Islet precursor cell (in vitro differentiated cells): ENCODE data around the gene CFAP44.
"Not testable (repeated sequence)": the region's sequence is repeated elsewhere in the genome, so short reads cannot be mapped to it uniquely, and the experiment has no call there.

Experiments
- DNase-seq: peaks from one replicate; pipeline ENCODE4 v3.0.0-alpha.2; 2018

Gene CFAP44, protein sequence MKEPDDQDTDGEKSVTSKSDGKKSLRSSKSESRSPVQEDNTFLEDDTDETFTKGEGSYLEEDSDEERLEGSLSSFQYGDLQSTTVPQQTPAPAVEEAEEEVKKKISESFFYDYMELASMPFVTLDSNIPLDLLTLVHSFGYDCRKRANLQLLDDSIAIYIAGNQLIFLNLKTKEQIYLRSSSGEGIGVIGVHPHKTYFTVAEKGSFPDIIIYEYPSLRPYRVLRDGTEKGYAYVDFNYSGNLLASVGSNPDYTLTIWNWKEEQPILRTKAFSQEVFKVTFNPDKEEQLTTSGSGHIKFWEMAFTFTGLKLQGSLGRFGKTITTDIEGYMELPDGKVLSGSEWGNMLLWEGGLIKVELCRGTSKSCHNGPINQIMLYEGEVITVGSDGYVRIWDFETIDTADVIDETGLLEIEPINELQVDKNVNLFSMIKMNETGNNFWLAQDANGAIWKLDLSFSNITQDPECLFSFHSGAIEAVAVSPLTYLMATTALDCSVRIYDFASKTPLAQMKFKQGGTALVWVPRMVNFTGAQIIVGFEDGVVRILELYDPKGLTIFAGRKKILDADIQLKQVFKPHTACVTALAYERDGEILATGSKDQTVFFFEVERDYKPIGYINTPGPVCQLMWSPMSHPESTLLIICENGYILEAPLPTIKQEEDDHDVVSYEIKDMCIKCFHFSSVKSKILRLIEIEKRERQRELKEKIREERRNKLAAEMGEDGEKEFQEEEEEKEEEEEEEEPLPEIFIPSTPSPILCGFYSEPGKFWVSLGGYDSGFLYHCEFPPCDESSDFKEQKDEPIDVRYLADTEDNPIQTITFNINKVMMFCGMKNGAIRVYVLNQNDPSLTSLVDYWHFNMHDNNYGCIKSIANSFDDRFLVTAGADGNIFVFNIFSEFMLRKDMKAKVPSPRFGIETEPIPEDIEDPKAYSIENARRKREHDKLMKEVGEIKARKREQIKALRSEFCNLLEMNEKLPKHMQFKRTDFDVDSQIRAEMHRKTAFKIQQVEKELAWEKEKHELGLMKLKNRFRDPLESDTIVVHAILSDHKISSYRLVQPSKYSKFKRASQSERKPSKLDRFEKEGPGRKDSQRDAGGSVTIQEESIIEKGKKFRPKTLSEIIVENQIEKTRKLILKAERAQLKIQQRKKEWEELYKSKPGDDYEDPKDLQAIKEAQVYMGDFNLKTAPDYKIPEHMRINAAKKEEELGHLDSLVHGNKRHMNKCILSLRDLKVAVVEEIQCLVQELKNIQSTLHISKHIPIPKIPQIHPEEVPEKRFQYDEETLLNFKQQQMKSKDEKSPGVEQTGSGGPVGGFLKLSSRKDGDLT (N-terminal part only)

DNA sequence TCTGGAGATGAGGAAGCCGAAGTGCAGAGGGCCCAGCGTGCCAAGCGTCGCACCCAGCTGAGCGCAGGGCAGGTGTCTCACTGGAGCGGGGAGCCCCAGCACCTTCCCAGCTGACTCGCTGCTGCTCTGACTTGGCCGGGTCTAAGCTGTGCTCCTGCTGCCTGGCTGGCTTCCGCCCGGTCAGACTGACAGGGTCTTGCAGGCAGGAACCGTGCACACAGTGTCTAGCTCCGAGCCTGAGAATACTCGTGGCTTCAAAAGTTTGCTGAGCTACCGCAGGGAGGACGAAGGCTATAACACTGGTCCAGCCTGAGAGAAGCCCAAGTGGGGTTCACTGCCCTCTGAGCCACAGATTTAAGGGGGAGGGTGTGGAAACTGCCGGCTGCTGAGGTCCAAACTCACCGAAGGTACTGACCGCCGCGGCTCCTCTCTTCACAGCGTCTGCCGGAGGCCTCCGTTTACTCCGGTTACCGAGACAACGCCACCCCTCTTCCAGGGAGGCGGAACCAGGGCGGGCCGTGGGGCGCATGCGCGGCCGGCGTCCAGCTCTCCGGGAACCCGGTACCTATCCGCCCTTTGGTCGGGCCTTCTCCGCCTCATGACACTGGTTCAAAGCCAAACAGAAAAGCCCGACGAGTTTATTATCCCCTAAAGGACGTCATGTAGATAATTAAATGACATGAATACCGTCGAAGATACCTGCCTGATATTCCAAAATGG, at the start of gene CFAP44:
Gene CFAP44, minus strand, starts transcription at position 443 of the 720 bp plus-strand sequence. CDS start 7,829 bp downstream, outside the sequence.
- peak; percentile 88 for DNase-seq

DNA sequence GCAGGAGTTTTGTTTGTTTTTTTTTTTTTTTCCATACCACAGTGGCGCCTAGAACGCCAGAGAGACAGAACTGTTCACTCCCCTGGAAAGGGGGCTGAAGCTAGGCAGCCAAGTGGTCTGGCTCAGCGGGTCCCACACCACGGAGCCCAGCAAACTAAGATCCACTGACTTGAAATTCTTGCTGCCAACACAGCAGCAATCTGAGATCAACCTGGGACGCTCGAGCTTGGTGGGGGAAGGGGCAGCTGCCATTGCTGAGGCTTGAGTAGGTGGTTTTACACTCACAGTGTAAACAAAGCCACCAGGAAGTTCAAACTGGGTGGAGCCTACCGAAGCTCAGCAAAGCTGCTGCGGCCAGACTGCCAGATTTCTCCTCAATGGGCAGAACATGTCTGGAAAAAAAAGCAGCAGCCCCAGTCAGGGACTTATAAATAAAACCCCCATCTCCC, 43.9 kb upstream of the CFAP44 start:
- DNase-seq = no peak

DNA sequence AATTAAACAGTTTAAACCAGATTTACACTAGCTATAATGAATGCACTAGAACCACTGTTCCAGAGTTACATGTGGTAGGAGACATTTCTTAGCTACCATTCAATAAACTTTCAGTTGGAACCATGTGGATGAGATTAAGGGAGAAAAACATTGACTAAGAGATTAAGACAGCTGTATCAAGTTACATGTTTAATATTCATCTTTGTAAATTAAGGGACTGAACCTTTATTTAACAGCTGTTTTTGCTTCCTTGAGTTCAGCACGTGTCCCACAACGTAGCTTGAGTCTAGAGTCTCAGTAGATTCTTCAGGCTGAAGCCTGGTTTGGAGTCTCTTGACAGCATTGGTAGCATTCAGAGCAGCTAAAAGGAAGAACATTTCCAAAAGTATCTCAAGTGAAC, 27.2 kb upstream of the CFAP44 start:
- DNase-seq = no peak

DNA sequence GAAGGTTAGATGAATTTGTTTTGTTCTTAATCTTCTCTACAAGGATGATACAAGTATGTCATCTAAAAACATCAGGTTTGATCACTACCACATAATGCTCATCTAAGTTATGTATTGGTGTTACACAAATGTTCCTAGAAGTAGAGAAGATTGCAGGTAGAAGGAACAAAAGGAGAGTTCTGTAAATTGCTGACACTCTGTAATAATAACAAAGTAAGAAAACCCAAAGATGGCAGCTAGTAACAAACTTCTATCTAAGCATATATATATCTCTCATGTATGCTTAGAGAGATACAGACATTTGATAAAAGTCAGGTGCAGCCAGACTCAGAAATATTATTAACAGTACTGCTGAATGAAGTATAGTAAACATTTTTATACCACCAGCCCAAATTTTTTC, 20.2 kb upstream of the CFAP44 start:
- no peak for DNase-seq

DNA sequence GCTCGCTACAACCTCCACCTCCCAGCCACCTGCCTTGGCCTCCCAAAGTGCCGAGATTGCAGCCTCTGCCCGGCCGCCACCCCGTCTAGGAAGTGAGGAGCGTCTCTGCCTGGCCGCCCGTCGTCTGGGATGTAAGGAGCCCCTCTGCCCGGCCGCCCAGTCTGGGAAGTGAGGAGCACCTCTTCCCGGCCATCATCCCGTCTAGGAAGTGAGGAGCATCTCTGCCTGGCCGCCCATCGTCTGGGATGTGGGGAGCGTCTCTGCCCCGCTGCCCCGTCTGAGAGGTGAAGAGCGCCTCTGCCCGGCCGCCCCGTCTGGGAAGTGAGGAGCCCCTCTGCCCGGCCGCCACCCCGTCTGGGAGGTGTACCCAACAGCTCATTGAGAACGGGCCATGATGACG, 17.3 kb upstream of the CFAP44 start:
- not testable (repeated sequence) for DNase-seq

DNA sequence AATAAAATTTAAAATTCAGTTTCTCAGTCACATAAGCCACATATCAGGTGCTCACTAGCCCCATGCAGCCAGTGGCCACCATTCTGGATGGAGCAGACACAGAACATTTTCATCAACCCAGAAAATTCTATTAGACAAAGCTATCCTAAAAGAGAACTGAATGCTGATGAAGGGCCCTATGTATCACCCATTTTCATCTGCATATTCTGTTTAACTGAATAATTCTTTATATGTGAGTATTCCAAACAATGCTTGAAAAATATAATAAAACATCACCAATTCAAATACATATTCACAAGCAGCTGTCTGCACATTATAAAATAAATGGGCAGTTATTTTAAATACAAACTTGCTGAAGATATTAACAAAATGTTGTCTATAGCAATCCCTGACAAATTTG, 14.2 kb upstream of the CFAP44 start:
- DNase-seq = no peak

DNA sequence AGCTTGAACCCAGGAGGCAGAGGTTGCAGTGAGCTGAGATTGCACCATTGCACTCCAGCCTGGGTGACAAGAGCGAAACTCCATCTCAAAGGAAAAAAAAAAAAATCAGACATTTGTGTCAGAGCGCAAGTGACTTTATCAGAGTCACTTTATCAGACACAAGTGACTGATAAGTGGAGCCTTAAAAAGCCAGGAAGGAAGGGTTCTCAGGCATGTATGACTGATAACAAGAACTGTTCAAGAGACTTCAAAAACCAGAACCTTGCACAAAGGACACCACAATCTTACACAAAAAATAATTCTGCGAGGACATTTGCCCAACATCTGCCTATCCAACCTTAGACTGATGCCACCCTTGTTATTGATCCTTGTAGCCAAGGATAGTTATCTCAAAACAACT, 13.3 kb upstream of the CFAP44 start:
- DNase-seq = no peak

DNA sequence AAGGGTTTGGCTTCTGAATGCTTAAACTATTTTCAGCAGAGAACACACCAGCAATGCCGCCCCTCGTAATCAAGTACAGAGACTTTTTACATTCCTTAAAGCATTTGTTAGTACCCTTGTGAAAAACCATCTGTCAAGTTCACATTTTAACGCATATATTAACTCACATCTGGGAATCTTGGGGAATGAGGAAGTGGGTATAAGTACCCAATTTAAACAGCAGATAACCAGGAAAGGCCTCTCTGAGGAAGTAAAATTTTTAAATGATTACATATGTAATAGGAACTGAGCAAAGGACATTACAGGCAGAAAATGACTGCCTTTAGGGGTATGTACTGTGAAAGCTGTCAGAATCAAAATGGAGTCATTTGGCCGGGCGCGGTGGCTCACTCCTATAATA, 12.8 kb upstream of the CFAP44 start:
- no peak for DNase-seq

DNA sequence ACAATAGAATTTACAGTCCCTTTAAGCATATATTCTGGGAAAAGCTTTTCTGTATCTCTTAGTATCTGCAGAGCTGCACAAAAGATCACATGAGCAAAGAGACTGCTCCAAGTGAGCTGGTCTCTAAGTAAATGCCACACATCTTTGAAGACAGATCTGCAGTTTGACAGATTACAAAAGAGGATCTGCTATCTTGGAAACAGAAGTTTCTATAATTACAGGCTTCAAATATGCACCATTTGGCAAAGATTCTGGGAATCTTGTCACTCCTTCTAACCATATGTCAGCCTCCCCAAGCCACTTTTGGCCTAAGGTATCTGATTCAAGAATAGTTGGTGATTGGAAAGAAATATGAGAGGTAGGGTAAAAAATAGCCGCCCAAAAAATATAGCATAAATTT, 9.6 kb upstream of the CFAP44 start:
- DNase-seq = no peak

DNA sequence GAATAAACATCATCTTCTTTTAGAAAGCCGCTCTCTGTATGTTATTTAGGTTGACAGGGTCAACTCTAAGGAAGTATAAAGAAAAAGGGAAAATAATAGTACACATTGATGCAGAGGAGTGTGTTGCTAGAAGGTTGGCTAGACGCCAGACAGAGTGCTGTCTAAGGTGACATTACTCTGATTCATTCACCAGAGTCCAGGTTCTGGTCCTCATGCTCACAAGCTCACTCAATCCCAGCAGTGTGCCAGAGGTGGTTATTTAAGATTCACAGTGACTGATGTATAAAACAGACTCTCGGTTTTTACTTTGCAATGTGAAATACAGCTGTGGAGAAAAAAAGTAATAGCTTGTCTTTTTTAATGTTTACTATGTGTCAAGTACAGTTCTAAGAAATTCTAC, 1.7 kb downstream of the CFAP44 start:
- DNase-seq = no peak

DNA sequence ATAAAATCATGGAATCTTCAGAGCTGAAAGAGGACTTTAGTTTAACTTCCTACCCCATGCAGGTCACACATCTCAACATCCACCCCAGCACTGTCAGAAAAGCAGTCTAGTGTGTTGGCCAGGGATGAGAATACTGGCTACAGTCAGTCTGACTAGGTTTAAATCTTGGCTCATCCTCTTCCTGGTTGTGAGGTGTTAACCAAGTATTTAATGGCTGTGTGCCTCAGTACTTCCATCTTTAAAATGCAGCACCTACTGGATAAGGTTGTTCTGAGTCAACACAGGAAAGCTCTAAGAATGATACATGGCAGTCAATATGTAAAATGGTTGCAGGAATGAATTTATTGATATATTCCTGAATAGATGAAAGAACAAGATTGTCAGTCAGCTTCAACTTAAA, 3.1 kb downstream of the CFAP44 start:
- no peak for DNase-seq

DNA sequence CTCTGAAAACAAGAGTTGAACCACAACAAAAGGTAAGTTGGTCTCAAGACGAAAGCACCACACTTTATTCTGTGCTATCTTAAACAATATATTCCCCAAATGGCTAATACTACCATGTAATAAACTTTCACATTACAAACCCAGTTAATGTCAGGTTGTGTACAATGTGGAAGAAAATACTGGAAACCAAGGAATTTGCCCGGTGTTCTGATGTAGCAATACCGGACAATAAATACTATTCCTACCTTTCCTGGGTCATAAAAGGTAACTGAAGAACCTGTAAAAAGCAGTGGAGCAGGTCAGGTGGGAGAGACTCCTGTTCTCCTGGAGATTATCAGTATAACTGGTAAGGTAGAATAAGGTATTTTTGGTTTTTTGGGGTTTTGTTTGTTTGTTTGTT, 3.9 kb downstream of the CFAP44 start:
- no peak for DNase-seq

DNA sequence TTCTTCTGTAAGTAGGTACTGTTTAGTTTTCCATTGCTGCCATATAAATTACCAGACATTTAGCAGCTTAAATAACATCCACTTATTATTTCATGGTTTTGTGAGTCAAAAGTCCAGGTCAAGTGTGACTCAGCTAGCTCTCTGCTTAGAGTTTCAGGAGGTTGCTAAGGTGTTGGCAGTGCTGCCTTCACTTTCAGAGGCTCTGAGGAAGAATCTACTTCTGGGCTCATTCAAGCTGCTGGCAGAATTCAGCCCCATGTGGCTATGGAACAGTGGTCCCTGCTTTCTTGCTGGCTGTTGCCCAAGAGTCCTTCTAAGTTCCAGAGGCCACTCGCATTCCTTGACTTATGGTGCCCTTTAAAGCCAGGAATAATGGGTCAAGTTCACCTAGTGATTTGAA, 4.5 kb downstream of the CFAP44 start:
- no peak for DNase-seq

DNA sequence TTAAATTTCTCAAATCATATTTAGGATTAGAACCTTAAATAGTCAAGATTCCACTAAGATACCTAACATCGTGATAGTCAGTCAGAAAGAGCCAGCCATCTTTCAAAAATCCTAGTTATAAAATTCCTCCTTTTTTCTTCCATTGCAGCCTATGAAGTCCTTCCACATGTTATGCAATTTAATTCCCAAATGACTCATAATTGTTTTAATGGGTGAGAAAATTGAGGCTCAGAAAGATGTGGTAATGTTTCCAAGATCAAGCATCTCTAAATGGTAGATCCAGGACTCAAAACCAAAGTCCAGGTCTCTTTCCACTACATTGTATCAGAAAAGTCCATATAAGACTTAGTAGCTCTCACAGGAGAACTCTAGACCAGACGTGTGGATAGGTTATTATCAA, 9.5 kb downstream of the CFAP44 start:
- DNase-seq = no peak

DNA sequence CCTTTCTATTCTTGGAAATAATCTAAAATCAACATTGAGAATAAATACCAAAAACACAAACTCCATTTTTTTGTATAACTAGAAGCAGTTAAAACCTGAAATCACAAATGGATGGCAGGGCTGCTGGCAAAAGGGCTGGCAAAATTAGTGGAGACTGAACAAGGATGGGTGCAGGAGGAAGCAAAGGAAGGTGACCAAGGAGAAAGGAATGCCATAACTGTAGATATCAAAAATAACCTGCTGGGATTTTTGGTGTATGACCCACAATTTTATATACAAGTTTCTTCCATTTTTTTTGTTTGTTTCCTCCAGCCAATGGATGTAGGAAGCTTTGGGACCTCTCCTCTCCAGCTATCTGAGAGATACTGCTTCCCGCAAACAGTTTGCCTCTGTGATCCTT, 12.7 kb downstream of the CFAP44 start:
- DNase-seq = no peak

DNA sequence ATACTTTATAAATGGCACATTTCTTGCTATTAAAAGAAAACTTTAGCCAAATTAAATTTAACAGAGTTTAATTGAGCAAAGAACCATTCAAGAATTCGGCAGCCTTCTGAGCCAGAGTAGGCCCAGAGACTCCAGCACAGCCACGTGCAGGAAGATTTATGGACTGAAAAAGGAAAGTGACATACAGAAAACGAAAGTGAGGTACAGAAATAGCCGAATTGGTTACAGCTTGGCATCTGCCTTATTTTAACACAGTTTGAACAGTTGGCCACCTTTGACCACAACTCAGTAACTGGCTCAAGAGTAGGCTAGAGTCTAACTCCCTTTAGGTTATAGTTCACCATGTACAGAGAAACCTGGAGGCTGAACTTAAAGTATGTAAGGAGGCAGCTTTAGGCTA, 17.6 kb downstream of the CFAP44 start:
- no peak for DNase-seq

DNA sequence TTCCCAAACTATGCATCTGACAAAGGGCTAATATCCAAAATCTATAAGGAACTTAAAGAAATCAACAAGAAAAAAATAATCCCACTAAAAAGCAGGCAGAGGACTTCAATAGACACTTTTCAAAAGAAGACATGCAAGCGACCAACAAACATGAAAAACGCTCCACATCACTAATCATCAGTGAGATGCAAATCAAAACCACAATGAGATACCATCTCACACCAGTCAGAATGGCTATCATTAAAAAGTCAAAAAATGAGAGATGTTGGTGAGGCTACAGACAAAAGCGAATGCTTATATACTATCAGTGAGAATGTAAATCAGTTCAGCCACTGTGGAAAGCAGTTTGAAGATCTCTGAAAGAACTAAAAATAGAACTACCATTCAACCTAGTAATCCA, 20.2 kb downstream of the CFAP44 start:
- DNase-seq = no peak

DNA sequence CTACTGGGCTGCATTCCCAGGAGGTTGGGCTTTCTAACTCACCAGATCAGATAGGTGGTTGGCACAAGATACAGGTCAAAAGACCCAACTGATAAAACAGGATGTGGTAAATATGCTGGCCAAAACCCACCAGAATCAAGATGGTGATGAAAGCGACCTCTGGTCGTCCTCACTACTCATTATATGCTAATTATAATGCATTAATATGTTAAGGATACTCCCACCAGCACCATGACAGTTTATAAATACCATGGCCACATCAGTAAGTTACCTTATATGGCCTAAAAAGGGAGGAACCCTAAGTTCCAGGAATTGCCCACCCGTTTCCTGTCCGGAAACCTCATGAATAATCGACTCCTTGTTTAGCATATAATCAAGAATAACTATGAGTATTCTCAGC, 31.6 kb downstream of the CFAP44 start:
- DNase-seq = no peak

DNA sequence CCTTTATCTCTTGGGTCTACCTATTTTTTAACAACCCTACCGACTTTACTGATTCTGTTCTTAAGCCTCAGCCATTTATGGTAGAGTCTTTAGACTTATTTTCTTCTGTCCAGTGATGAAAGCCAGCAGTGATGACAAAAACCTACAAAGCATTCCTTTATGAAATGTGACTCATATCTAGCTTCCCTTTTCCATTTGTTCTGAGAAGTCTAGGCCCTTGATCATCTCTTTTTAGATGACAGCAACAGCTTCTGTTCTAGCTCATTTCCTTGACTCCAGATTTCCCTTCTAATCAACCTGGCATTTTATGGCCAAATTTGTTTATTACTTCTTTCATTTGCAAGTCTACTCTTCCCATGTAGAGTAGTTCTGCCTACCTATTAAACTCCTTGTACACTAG, 36.1 kb downstream of the CFAP44 start:
- DNase-seq = no peak

DNA sequence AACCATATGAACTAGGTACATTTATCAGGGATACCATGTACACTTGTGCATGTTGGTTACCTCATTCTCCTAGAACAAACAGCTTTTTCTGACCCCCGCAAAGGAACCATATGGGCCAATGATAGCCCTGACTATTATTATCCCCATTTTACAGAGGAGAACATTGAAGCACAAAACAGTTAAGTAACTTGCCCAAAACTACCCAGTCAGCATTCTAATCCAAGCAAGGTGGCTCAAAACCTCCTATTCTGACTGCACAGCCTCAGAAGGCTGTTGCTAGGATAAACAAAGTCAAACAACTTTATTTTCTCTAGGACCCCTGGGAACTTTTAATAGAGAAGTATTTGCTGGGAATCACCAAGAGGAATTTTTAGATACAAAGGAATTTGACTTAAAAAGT, 36.7 kb downstream of the CFAP44 start:
- DNase-seq = no peak
